H1 (cell line): ENCODE data around the gene GPR34. TPM values are rescaled to one million over a fixed set of nuclear protein-coding genes. Genes with fewer than 3 reads are reported as not detected.

ENCODE experiments used
- CTCF ChIA-PET: fragments of 300-600 bp; sonication (Branson Sonifier 250); formaldehyde crosslinking; loops from one replicate; lab custom pipeline; 2021; ENCODE audit not compliant: partially characterized antibody; lab: Charles Lee
- POLR2A ChIA-PET: fragments of 300-600 bp; sonication (Branson Sonifier 250); formaldehyde crosslinking; loops from one replicate; lab custom pipeline; 2021; ENCODE audit warnings: inconsistent platforms; ENCODE audit not compliant: partially characterized antibody; lab: Charles Lee
- DNase-seq, 2 experiments: peaks; one replicate each; pipeline versions ENCODE4 v3.0.0 to v3.0.0-alpha.2; 2010 to 2022; ENCODE audit warnings: low spot score in 2 of 2, low read depth in 1 of 2, mixed read lengths in 1 of 2
- FAIRE-seq: peaks from 2 replicates; lab custom pipeline; 2011; peaks lifted over from hg19 to GRCh38; lab: Jason Lieb, UNC
- H2AFZ ChIP-seq: 2 replicates; pipeline ENCODE4 v1.8.1; 2012; ENCODE audit warnings: low read length, inconsistent platforms
- H2AK5ac ChIP-seq: 2 replicates; pipeline ENCODE4 v1.6.1; 2013; ENCODE audit warnings: low read depth, low read length
- H2BK120ac ChIP-seq: replicated peaks from 2 replicates; pipeline ENCODE3; 2013; ENCODE audit warnings: low read depth, low read length, inconsistent platforms
- H2BK12ac ChIP-seq: 2 replicates; pipeline ENCODE4 v1.6.1; 2013; ENCODE audit warnings: low read depth, low read length
- H2BK15ac ChIP-seq: 2 replicates; pipeline ENCODE4 v1.6.1; 2013; ENCODE audit warnings: low read length
- H2BK20ac ChIP-seq: 2 replicates; pipeline ENCODE4 v1.6.1; 2013; ENCODE audit warnings: low read length
- H2BK5ac ChIP-seq: 2 replicates; pipeline ENCODE4 v1.6.1; 2013; ENCODE audit warnings: low read depth, low read length
- H3K14ac ChIP-seq: 2 replicates; pipeline ENCODE4 v1.6.1; 2013; ENCODE audit warnings: inconsistent platforms; ENCODE audit not compliant: insufficient read length
- H3K18ac ChIP-seq: 2 replicates; pipeline ENCODE4 v1.6.1; 2013; ENCODE audit warnings: low read length; ENCODE audit errors: extremely low read depth
- H3K23ac ChIP-seq: 2 replicates; pipeline ENCODE4 v1.6.1; 2013; ENCODE audit warnings: inconsistent platforms; ENCODE audit not compliant: insufficient read length
- H3K23me2 ChIP-seq: 2 replicates; pipeline ENCODE4 v1.6.1; 2013; ENCODE audit warnings: low read depth, low read length
- H3K27ac ChIP-seq: 2 replicates; pipeline ENCODE4 v1.6.1; 2011; ENCODE audit warnings: low read depth, low read length, inconsistent platforms
- H3K27me3 ChIP-seq, 4 experiments: replicated peaks in 1 of 4; 1 replicate in 1 of 4; 2 replicates in 3 of 4; pipeline versions ENCODE4 v1.6.1 to v1.8.1; 2011 to 2013; ENCODE audit warnings: low read length in 3 of 4, mild to moderate bottlenecking in 3 of 4, inconsistent platforms in 2 of 4, mixed read lengths in 2 of 4, moderate library complexity in 1 of 4; ENCODE audit not compliant: control insufficient read depth in 3 of 4, insufficient read depth in 3 of 4; ENCODE audit errors: extremely low read depth in 1 of 4
- H3K36me3 ChIP-seq, 4 experiments: 2 replicates each; pipeline versions ENCODE4 v1.6.1 to v1.8.1; 2011 to 2013; ENCODE audit warnings: mild to moderate bottlenecking in 4 of 4, low read length in 3 of 4, moderate library complexity in 2 of 4, control low read depth in 1 of 4, inconsistent platforms in 1 of 4; ENCODE audit not compliant: insufficient read depth in 4 of 4, control insufficient read depth in 2 of 4
- H3K4ac ChIP-seq: replicated peaks from 2 replicates; pipeline ENCODE3; 2013; ENCODE audit warnings: low read length, low read depth, mixed read lengths, inconsistent platforms; ENCODE audit not compliant: insufficient read length
- H3K4me1 ChIP-seq, 4 experiments: replicated peaks in 1 of 4; 1 replicate in 1 of 4; 2 replicates in 3 of 4; pipeline versions ENCODE4 v1.6.1 to v1.8.1; 2011 to 2013; ENCODE audit warnings: low read length in 3 of 4, inconsistent platforms in 2 of 4, mixed read lengths in 1 of 4; ENCODE audit not compliant: insufficient read depth in 4 of 4, control insufficient read depth in 3 of 4
- H3K4me2 ChIP-seq, 2 experiments: 2 replicates each; pipeline versions ENCODE4 v1.6.1 to v1.8.1; 2011 to 2013; ENCODE audit warnings: low read depth in 2 of 2, low read length in 2 of 2, control low read depth in 1 of 2, inconsistent platforms in 1 of 2, mild to moderate bottlenecking in 1 of 2; ENCODE audit not compliant: insufficient read depth in 1 of 2
- H3K4me3 ChIP-seq, 4 experiments: fragments of 200-600, 300-600 bp in 1 of 4; sonication (generic), shearing (Covaris generic), sonication (Bioruptor Twin) in 1 of 4; 2 replicates each; pipeline versions ENCODE4 v1.5.1 to v1.8.1; 2011 to 2016; ENCODE audit warnings: low read length in 4 of 4, low read depth in 3 of 4, control low read depth in 2 of 4, inconsistent platforms in 2 of 4, mild to moderate bottlenecking in 2 of 4, mixed read lengths in 1 of 4, moderate library complexity in 1 of 4; ENCODE audit not compliant: insufficient read depth in 2 of 4; ENCODE audit errors: extremely low read depth in 1 of 4
- H3K56ac ChIP-seq: replicated peaks from 2 replicates; pipeline ENCODE3; 2013; ENCODE audit warnings: low read depth, mild to moderate bottlenecking, mixed read lengths, low read length, inconsistent platforms; ENCODE audit not compliant: insufficient read length
- H3K79me1 ChIP-seq: 2 replicates; pipeline ENCODE4 v1.6.1; 2013; ENCODE audit warnings: low read depth, low read length, control low read depth
- H3K79me2 ChIP-seq, 2 experiments: 2 replicates each; pipeline versions ENCODE4 v1.6.1 to v1.8.1; 2012 to 2013; ENCODE audit warnings: low read length in 2 of 2, mild to moderate bottlenecking in 2 of 2, inconsistent platforms in 1 of 2; ENCODE audit not compliant: insufficient read depth in 2 of 2, control insufficient read depth in 1 of 2
- H3K9ac ChIP-seq, 4 experiments: replicated peaks in 1 of 4; 1 replicate in 1 of 4; 2 replicates in 3 of 4; pipeline versions ENCODE4 v1.6.1 to v1.8.1; 2011 to 2013; ENCODE audit warnings: low read depth in 3 of 4, low read length in 3 of 4, control low read depth in 2 of 4, mild to moderate bottlenecking in 2 of 4, moderate library complexity in 2 of 4, inconsistent platforms in 1 of 4; ENCODE audit errors: extremely low read depth in 1 of 4
- H3K9me3 ChIP-seq, 2 experiments: 2 replicates each; pipeline versions ENCODE4 v1.6.1 to v1.8.1; 2012 to 2013; ENCODE audit warnings: mild to moderate bottlenecking in 2 of 2, moderate library complexity in 2 of 2, control low read depth in 1 of 2, inconsistent platforms in 1 of 2, low read depth in 1 of 2, low read length in 1 of 2, mixed read lengths in 1 of 2; ENCODE audit not compliant: insufficient read depth in 2 of 2
- H4K20me1 ChIP-seq, 2 experiments: replicated peaks in 1 of 2; 2 replicates each; pipeline versions ENCODE3 to v1.8.1; 2011 to 2013; ENCODE audit warnings: inconsistent platforms in 2 of 2, low read length in 2 of 2, mild to moderate bottlenecking in 1 of 2; ENCODE audit not compliant: insufficient read depth in 2 of 2, control insufficient read depth in 1 of 2
- H4K5ac ChIP-seq: 2 replicates; pipeline ENCODE4 v1.6.1; 2013; ENCODE audit warnings: low read length, low read depth, mixed read lengths, inconsistent platforms; ENCODE audit not compliant: insufficient read length
- H4K8ac ChIP-seq: 2 replicates; pipeline ENCODE4 v1.8.0; 2013; ENCODE audit warnings: mild to moderate bottlenecking, moderate library complexity, low read length, inconsistent platforms; ENCODE audit not compliant: insufficient read depth; ENCODE audit errors: extremely low read depth
- H4K91ac ChIP-seq: replicated peaks from 2 replicates; pipeline ENCODE3; 2013; ENCODE audit warnings: low read length, mixed read lengths, inconsistent platforms; ENCODE audit not compliant: insufficient read length
- BRCA1 ChIP-seq: IDR thresholded peaks from 2 replicates; pipeline ENCODE4 v1.6.1; 2012; ENCODE audit warnings: low read depth, low read length, improper control_type of control experiment
- CTBP2 ChIP-seq: IDR thresholded peaks from 2 replicates; pipeline ENCODE4 v1.7.0; 2011; ENCODE audit warnings: borderline replicate concordance, mild to moderate bottlenecking, moderate library complexity, mixed read lengths, low read length; ENCODE audit not compliant: insufficient read depth, insufficient read length
- EGR1 ChIP-seq: IDR thresholded peaks from 2 replicates; pipeline ENCODE4 v1.6.1; 2011; ENCODE audit warnings: low read depth, low read length, borderline replicate concordance
- JUN ChIP-seq: IDR thresholded peaks from 2 replicates; pipeline ENCODE4 v1.6.1; 2011; ENCODE audit warnings: low read depth, mild to moderate bottlenecking, improper control_type of control experiment, low read length
- KDM4A ChIP-seq: IDR thresholded peaks from one replicate; pipeline ENCODE4 v1.7.1; 2012; ENCODE audit warnings: low read depth, mild to moderate bottlenecking, moderate library complexity, low read length, inconsistent platforms; ENCODE audit not compliant: severe bottlenecking
- SIRT6 ChIP-seq: IDR thresholded peaks from one replicate; pipeline ENCODE4 v1.7.1; 2012; ENCODE audit warnings: low read length, inconsistent platforms
- SP2 ChIP-seq: IDR thresholded peaks from 2 replicates; pipeline ENCODE4 v1.6.1; 2012; ENCODE audit warnings: mild to moderate bottlenecking, low read length, inconsistent platforms
- WGBS, 2 experiments: shearing (Covaris generic) in 1 of 2; methylation state at CpG; one replicate each; pipeline versions ENCODE4 v1.1.6 to v1.1.7; 2013 to 2015; ENCODE audit warnings: low lambda C conversion rate in 2 of 2, mixed read lengths in 2 of 2, inconsistent platforms in 1 of 2, low coverage in 1 of 2, missing lambda C conversion rate in 1 of 2; ENCODE audit not compliant: insufficient replicate concordance in 2 of 2, insufficient coverage in 1 of 2, insufficient read length in 1 of 2; ENCODE audit errors: extremely low coverage in 1 of 2, missing lambda C conversion rate in 1 of 2; 5-methylcytosine and 5-hydroxymethylcytosine counted together
- polyA plus RNA-seq, 7 experiments: library from polyadenylated mRNA; depleted of rRNA in 3 of 7; stranded (reverse) in 5 of 7; unstranded in 2 of 7; fragments of >200 nt in 5 of 7; fragments of 200-250 nt in 2 of 7; gene quantifications; 1 replicate in 5 of 7; 2 replicates in 1 of 7; 4 replicates in 1 of 7; pipeline versions ENCODE4 v1.2.1 to v1.2.3, GENCODE V29; 2011 to 2013; ENCODE audit warnings: missing spikeins in 2 of 7, mixed read lengths in 2 of 7
- total RNA-seq: library from RNA; stranded (reverse); fragmentation: NEBNext Ultra II Directional; extraction: Animal tissue kit (Norgen Biotek cat#: 25700); gene quantifications from 2 replicates; pipeline ENCODE4 v1.2.1, GENCODE V29; 2021

Gene GPR34
- total and polyA plus RNA-seq, 2 of the 8 experiments (the other 6 are each of a cell fraction or from before 2014, with no cell fraction given), result not detected

GRCh38 chrX:41723826-41724225 is 35.1 kb downstream of the GPR34 start, which contains the start of gene GPR82:
TSS of gene GPR82 (plus strand) at chrX:41724181. CDS start at chrX:41727027, 2,846 bp downstream.
- H2BK15ac ChIP-seq, result no peak within 1 kb of the TSS
- no peaks in the 10 kb centered on the region for H3K9me3 ChIP-seq
- H2BK5ac ChIP-seq, result no peak within 1 kb of the TSS
- H3K9ac ChIP-seq, result no peak within 1 kb of the TSS
- DNase-seq (no peak), FAIRE-seq (no peak)
- no peak within 1 kb of the TSS for H3K4me3 ChIP-seq
- H3K14ac ChIP-seq, result no peak within 1 kb of the TSS
- H2BK120ac ChIP-seq, result no peak within 1 kb of the TSS
- H2AK5ac ChIP-seq, result no peak within 1 kb of the TSS
- no peak within 1 kb of the TSS for H4K91ac ChIP-seq
- no peak within 1 kb of the TSS for H3K4ac ChIP-seq
- no peak within 1 kb of the TSS for H4K8ac ChIP-seq
- no peak within 1 kb of the TSS for H2AFZ ChIP-seq
- CTCF ChIA-PET, result no interaction called here
- no peaks in the 10 kb centered on the region for H3K36me3 ChIP-seq
- no peak within 1 kb of the TSS for H3K23ac ChIP-seq
- H3K27me3 ChIP-seq, result no peaks in the 10 kb centered on the region
- no peak within 1 kb of the TSS for H2BK20ac ChIP-seq
- no peak within 1 kb of the TSS for H3K4me2 ChIP-seq
- no peak within 1 kb of the TSS for H4K5ac ChIP-seq
- POLR2A ChIA-PET, result no interaction called here
- no peak within 1 kb of the TSS for H3K18ac ChIP-seq
- no peak for TF ChIP-seq KDM4A
- no peak for TF ChIP-seq CTBP2
- no peak for TF ChIP-seq EGR1
- TF ChIP-seq SP2, result no peak
- TF ChIP-seq JUN, result no peak
- no peak for TF ChIP-seq BRCA1
- no peak for TF ChIP-seq SIRT6
- no peak within 1 kb of the TSS for H3K56ac ChIP-seq
- H2BK12ac ChIP-seq, result no peak within 1 kb of the TSS
- H3K23me2 ChIP-seq, result no peaks in the 10 kb centered on the region
- 88% methylated on average over 2 of the region's 2 CpGs; no CpG with 5 or more reads in 1 of the 2 experiments for WGBS, 2 experiments
- no peaks in the 10 kb centered on the region for H3K79me1 ChIP-seq
- no peaks in the 10 kb centered on the region for H4K20me1 ChIP-seq
- peaks cover 0 to 3% (median 3%) of the 10 kb centered on the region in 4 experiments; a peak in 4 of 7 replicates for H3K4me1 ChIP-seq
- H3K79me2 ChIP-seq, result no peaks in the 10 kb centered on the region
- H3K27ac ChIP-seq, result no peak within 1 kb of the TSS
